ENCODE data around the gene LINC00237. TPM values are rescaled to one million over a fixed set of nuclear protein-coding genes. Genes with fewer than 3 reads are reported as not detected.

Gene LINC00237
- total RNA-seq, 3 donors from 2014 or later, result not detected

- ATAC-seq (no peak), DNase-seq (no peak)
- H3K36me3 Mint-ChIP-seq (ENCODE audit: insufficient read depth), result peaks cover 35% of the 10 kb centered on the region
- no peaks in the 10 kb centered on the region for H3K4me1 Mint-ChIP-seq (ENCODE audit: low read depth)
- no peaks in the 10 kb centered on the region for H3K27me3 Mint-ChIP-seq (ENCODE audit: low read depth)
- H3K4me3 Mint-ChIP-seq, result no peak overlapping the region
- H3K9me3 Mint-ChIP-seq, result no peaks in the 10 kb centered on the region
These were observed 28.8 kb upstream of the LINC00237 start for GRCh38 chr20:21134883-21135493.

GRCh38 chr20:21133917-21134622 lies 27.9 kb upstream of the LINC00237 start:
- DNase-seq (no peak), ATAC-seq (no peak)
- Mint-ChIP-seq H3K27me3 (ENCODE audit: low read depth) (no peaks in the 10 kb centered on the region), H3K4me1 (ENCODE audit: low read depth) (peaks cover under 1% of the 10 kb centered on the region), H3K4me3 (no peak overlapping the region), H3K9me3 (no peaks in the 10 kb centered on the region), H3K36me3 (ENCODE audit: insufficient read depth) (peaks cover 34% of the 10 kb centered on the region)

- peaks cover 34% of the 10 kb centered on the region for H3K36me3 Mint-ChIP-seq (ENCODE audit: insufficient read depth)
These were observed 27.2 kb upstream of the LINC00237 start for GRCh38 chr20:21133404-21133803.

GRCh38 chr20:21129861-21130260 lies 23.7 kb upstream of the LINC00237 start:
- H3K4me1 Mint-ChIP-seq (ENCODE audit: low read depth), result peaks cover 23% of the 10 kb centered on the region
- no peaks in the 10 kb centered on the region for H3K27me3 Mint-ChIP-seq (ENCODE audit: low read depth)
- DNase-seq (no peak), ATAC-seq (no peak)
- no peaks in the 10 kb centered on the region for H3K9me3 Mint-ChIP-seq
- H3K4me3 Mint-ChIP-seq, result no peak overlapping the region
- H3K36me3 Mint-ChIP-seq (ENCODE audit: insufficient read depth), result peaks cover 11% of the 10 kb centered on the region

More at GRCh38 chr20:21133404-21133803, 27.2 kb upstream of the LINC00237 start:
- Mint-ChIP-seq H3K4me1 (ENCODE audit: low read depth) (peaks cover 5% of the 10 kb centered on the region), H3K9me3 (no peaks in the 10 kb centered on the region), H3K27me3 (ENCODE audit: low read depth) (no peaks in the 10 kb centered on the region), H3K4me3 (no peak overlapping the region)
- ATAC-seq (no peak), DNase-seq (no peak)

- peak overlapping the region; percentile 84 for H3K4me3 Mint-ChIP-seq
- no peak for DNase-seq
- H3K9me3 Mint-ChIP-seq, result no peaks in the 10 kb centered on the region
- no peaks in the 10 kb centered on the region for H3K27me3 Mint-ChIP-seq (ENCODE audit: low read depth)
- H3K36me3 Mint-ChIP-seq (ENCODE audit: insufficient read depth), result peaks cover 7% of the 10 kb centered on the region
- peaks cover 23% of the 10 kb centered on the region for H3K4me1 Mint-ChIP-seq (ENCODE audit: low read depth)
- no peak for ATAC-seq
These were observed 21.2 kb upstream of the LINC00237 start for GRCh38 chr20:21127201-21127981.

- H3K36me3 Mint-ChIP-seq (ENCODE audit: insufficient read depth), result peaks cover 7% of the 10 kb centered on the region
- no peaks in the 10 kb centered on the region for H3K27me3 Mint-ChIP-seq (ENCODE audit: low read depth)
- H3K4me3 Mint-ChIP-seq, result peak overlapping the region; percentile 84
- peaks cover 23% of the 10 kb centered on the region for H3K4me1 Mint-ChIP-seq (ENCODE audit: low read depth)
- DNase-seq (no peak), ATAC-seq (no peak)
- no peaks in the 10 kb centered on the region for H3K9me3 Mint-ChIP-seq
These were observed 20.4 kb upstream of the LINC00237 start for GRCh38 chr20:21126581-21126870.

GRCh38 chr20:21125849-21126580 lies 19.9 kb upstream of the LINC00237 start, which contains the start of gene KIZ:
TSS of gene KIZ (plus strand) at chr20:21126082. CDS start at chr20:21126116, 34 bp downstream.
- Mint-ChIP-seq H3K4me3 (peak within 1 kb of the TSS; percentile 84), H3K36me3 (ENCODE audit: insufficient read depth) (peaks cover 7% of the 10 kb centered on the region), H3K9me3 (no peaks in the 10 kb centered on the region), H3K27me3 (ENCODE audit: low read depth) (no peaks in the 10 kb centered on the region), H3K4me1 (ENCODE audit: low read depth) (peaks cover 23% of the 10 kb centered on the region)
- ATAC-seq (peak; percentile 98 to 99), DNase-seq (peak; percentile 98)

- ATAC-seq (peak; percentile 4 to 7), DNase-seq (no peak)
- peaks cover 23% of the 10 kb centered on the region for H3K4me1 Mint-ChIP-seq (ENCODE audit: low read depth)
- H3K9me3 Mint-ChIP-seq, result no peaks in the 10 kb centered on the region
- peaks cover 6% of the 10 kb centered on the region for H3K36me3 Mint-ChIP-seq (ENCODE audit: insufficient read depth)
- no peaks in the 10 kb centered on the region for H3K27me3 Mint-ChIP-seq (ENCODE audit: low read depth)
- peak overlapping the region; percentile 84 for H3K4me3 Mint-ChIP-seq
These were observed 19.1 kb upstream of the LINC00237 start for GRCh38 chr20:21125072-21125848.

- ATAC-seq, result no peak
- Mint-ChIP-seq H3K36me3 (ENCODE audit: insufficient read depth) (no peaks in the 10 kb centered on the region), H3K27me3 (ENCODE audit: low read depth) (no peaks in the 10 kb centered on the region), H3K9me3 (no peaks in the 10 kb centered on the region), H3K4me1 (ENCODE audit: low read depth) (peaks cover 23% of the 10 kb centered on the region), H3K4me3 (no peak overlapping the region)
- DNase-seq, result no peak
These were observed 18.0 kb upstream of the LINC00237 start for GRCh38 chr20:21124190-21124589.

GRCh38 chr20:21118782-21119181 lies 12.6 kb upstream of the LINC00237 start:
- ATAC-seq (no peak), DNase-seq (no peak)
- Mint-ChIP-seq H3K27me3 (ENCODE audit: low read depth) (peaks cover 23% of the 10 kb centered on the region), H3K4me3 (no peak overlapping the region), H3K9me3 (no peaks in the 10 kb centered on the region), H3K4me1 (ENCODE audit: low read depth) (no peaks in the 10 kb centered on the region), H3K36me3 (ENCODE audit: insufficient read depth) (no peaks in the 10 kb centered on the region)

- peaks cover 28% of the 10 kb centered on the region for H3K27me3 Mint-ChIP-seq (ENCODE audit: low read depth)
- ATAC-seq, result no peak
These were observed 12.0 kb upstream of the LINC00237 start for GRCh38 chr20:21118138-21118537.

GRCh38 chr20:21117521-21117920 lies 11.4 kb upstream of the LINC00237 start:
- Mint-ChIP-seq H3K9me3 (no peaks in the 10 kb centered on the region), H3K36me3 (ENCODE audit: insufficient read depth) (no peaks in the 10 kb centered on the region), H3K4me1 (ENCODE audit: low read depth) (no peaks in the 10 kb centered on the region), H3K4me3 (no peak overlapping the region), H3K27me3 (ENCODE audit: low read depth) (peaks cover 31% of the 10 kb centered on the region)
- ATAC-seq (no peak), DNase-seq (no peak)

More at GRCh38 chr20:21118138-21118537, 12.0 kb upstream of the LINC00237 start:
- DNase-seq, result no peak
- Mint-ChIP-seq H3K9me3 (no peaks in the 10 kb centered on the region), H3K4me1 (ENCODE audit: low read depth) (no peaks in the 10 kb centered on the region), H3K4me3 (no peak overlapping the region), H3K36me3 (ENCODE audit: insufficient read depth) (no peaks in the 10 kb centered on the region)

- no peaks in the 10 kb centered on the region for H3K9me3 Mint-ChIP-seq
- H3K27me3 Mint-ChIP-seq (ENCODE audit: low read depth), result peaks cover 37% of the 10 kb centered on the region
- ATAC-seq (no peak), DNase-seq (no peak)
- H3K36me3 Mint-ChIP-seq (ENCODE audit: insufficient read depth), result no peaks in the 10 kb centered on the region
- no peaks in the 10 kb centered on the region for H3K4me1 Mint-ChIP-seq (ENCODE audit: low read depth)
- H3K4me3 Mint-ChIP-seq, result no peak overlapping the region
These were observed 8.4 kb upstream of the LINC00237 start for GRCh38 chr20:21114584-21114983.

Data from activated T-cell treated with anti-CD3 and anti-CD28 coated beads, Interleukin-2, amount 50 U/mL, for 4 hours (primary cell).